Skeletal muscle tissue (tissue), 4 donors: ENCODE measurements around the gene HOXA2. TPM values are rescaled to one million over a fixed set of nuclear protein-coding genes. Genes with fewer than 3 reads are reported as not detected.

ENCODE experiments used
- H3K27ac ChIP-seq: one replicate; pipeline ENCODE4 v1.7.0; 2013; ENCODE audit warnings: mild to moderate bottlenecking, low read depth, low read length, inconsistent platforms
- H3K27me3 ChIP-seq, 3 donors: one replicate each; pipeline ENCODE4 v1.7.0; 2013; ENCODE audit warnings: low read length in 3 of 3; ENCODE audit not compliant: control insufficient read depth in 3 of 3, insufficient read depth in 3 of 3
- H3K36me3 ChIP-seq, 3 donors: one replicate each; pipeline ENCODE4 v1.7.0; 2013; ENCODE audit warnings: low read length in 3 of 3; ENCODE audit not compliant: control insufficient read depth in 3 of 3, insufficient read depth in 3 of 3
- H3K4me1 ChIP-seq, 3 donors: one replicate each; pipeline ENCODE4 v1.7.0; 2013; ENCODE audit warnings: low read length in 3 of 3, mild to moderate bottlenecking in 3 of 3; ENCODE audit not compliant: control insufficient read depth in 3 of 3, insufficient read depth in 3 of 3
- H3K4me3 ChIP-seq, 3 donors: one replicate each; pipeline ENCODE4 v1.7.0; 2013; ENCODE audit warnings: low read length in 3 of 3
- H3K9ac ChIP-seq, 3 donors: one replicate each; pipeline ENCODE4 v1.7.0; 2013; ENCODE audit warnings: low read length in 3 of 3, mild to moderate bottlenecking in 3 of 3, moderate library complexity in 2 of 3, low read depth in 1 of 3
- H3K9me3 ChIP-seq, 3 donors: one replicate each; pipeline ENCODE4 v1.7.0; 2013; ENCODE audit warnings: low read length in 3 of 3; ENCODE audit not compliant: control insufficient read depth in 3 of 3
- total RNA-seq: library from RNA; depleted of rRNA; stranded (reverse); fragments of >200 nt; gene quantifications from one replicate; pipeline ENCODE4 v1.2.3, GENCODE V29; 2014
- donor health status: Osteomylitis.

HOXA2 gene
- total RNA-seq, 1 donor from 2014 or later = under 0.01 TPM

GRCh38 chr7:27105301-27106031 is 3.0 kb upstream of the HOXA2 start:
- H3K9ac ChIP-seq = no peak overlapping the region
- H3K4me1 ChIP-seq = peaks cover 10 to 21% (median 14%) of the 10 kb centered on the region in 3 donors
- no peak overlapping the region for H3K27ac ChIP-seq
- no peak overlapping the region for H3K4me3 ChIP-seq
- peaks cover 0 to 3% (median 0%) of the 10 kb centered on the region in 3 donors for H3K27me3 ChIP-seq
- peaks cover 0 to 6% (median 4%) of the 10 kb centered on the region in 3 donors for H3K36me3 ChIP-seq
- H3K9me3 ChIP-seq = no peaks in the 10 kb centered on the region

- Histone ChIP-seq H3K9ac (no peak overlapping the region), H3K27ac (no peak overlapping the region), H3K36me3 (peaks cover 0 to 6% (median 4%) of the 10 kb centered on the region in 3 donors), H3K4me1 (peaks cover 8 to 16% (median 10%) of the 10 kb centered on the region in 3 donors), H3K4me3 (no peak overlapping the region), H3K27me3 (peaks cover 0 to 3% (median 0%) of the 10 kb centered on the region in 3 donors), H3K9me3 (no peaks in the 10 kb centered on the region)
Observed at GRCh38 chr7:27104341-27105058, 2.0 kb upstream of the HOXA2 start.

- Histone ChIP-seq H3K4me1 (peaks cover 7 to 16% (median 8%) of the 10 kb centered on the region in 3 donors), H3K27me3 (peaks cover 0 to 5% (median 0%) of the 10 kb centered on the region in 3 donors), H3K4me3 (peak overlapping the region in 1 of 3 donors; percentile 22), H3K27ac (peak overlapping the region; percentile 30), H3K36me3 (peaks cover 0 to 6% (median 0%) of the 10 kb centered on the region in 3 donors), H3K9ac (peak overlapping the region in 1 of 3 donors; percentile 45), H3K9me3 (no peaks in the 10 kb centered on the region)
Observed at GRCh38 chr7:27103489-27104226, 1.2 kb upstream of the HOXA2 start.

- Histone ChIP-seq H3K27me3 (peaks cover 0 to 5% (median 0%) of the 10 kb centered on the region in 3 donors), H3K9me3 (no peaks in the 10 kb centered on the region), H3K27ac (no peak overlapping the region), H3K4me1 (peaks cover 16 to 24% (median 23%) of the 10 kb centered on the region in 3 donors), H3K9ac (no peak overlapping the region), H3K4me3 (no peak overlapping the region), H3K36me3 (peaks cover 0 to 6% (median 0%) of the 10 kb centered on the region in 3 donors)
Observed at GRCh38 chr7:27101957-27102580, 414 bp downstream of the HOXA2 start.

- H3K27me3 ChIP-seq = peaks cover 0 to 5% (median 0%) of the 10 kb centered on the region in 3 donors
- peaks cover 19 to 26% (median 23%) of the 10 kb centered on the region in 3 donors for H3K4me1 ChIP-seq
- no peak overlapping the region for H3K27ac ChIP-seq
- peaks cover 0 to 6% (median 0%) of the 10 kb centered on the region in 3 donors for H3K36me3 ChIP-seq
- no peak overlapping the region for H3K9ac ChIP-seq
- H3K9me3 ChIP-seq = no peaks in the 10 kb centered on the region
- no peak overlapping the region for H3K4me3 ChIP-seq
Observed at GRCh38 chr7:27101171-27101956, 1.1 kb downstream of the HOXA2 start.

- Histone ChIP-seq H3K4me1 (peaks cover 16 to 24% (median 18%) of the 10 kb centered on the region in 3 donors), H3K9ac (peak overlapping the region in 1 of 3 donors; percentile 8), H3K27ac (no peak overlapping the region), H3K9me3 (no peaks in the 10 kb centered on the region), H3K4me3 (no peak overlapping the region), H3K36me3 (peaks cover 0 to 6% (median 0%) of the 10 kb centered on the region in 3 donors), H3K27me3 (peaks cover 0 to 5% (median 0%) of the 10 kb centered on the region in 3 donors)
Observed at GRCh38 chr7:27100694-27101170, 1.8 kb downstream of the HOXA2 start.

- Histone ChIP-seq H3K9ac (no peak overlapping the region), H3K27ac (no peak overlapping the region), H3K27me3 (peaks cover 0 to 5% (median 0%) of the 10 kb centered on the region in 3 donors), H3K36me3 (peaks cover 0 to 6% (median 0%) of the 10 kb centered on the region in 3 donors), H3K9me3 (no peaks in the 10 kb centered on the region), H3K4me3 (no peak overlapping the region), H3K4me1 (peaks cover 16 to 24% (median 21%) of the 10 kb centered on the region in 3 donors)
Observed at GRCh38 chr7:27099453-27100370, 2.8 kb downstream of the HOXA2 start.
